GM21367 (cell line): Measurements from ENCODE around the gene ODC1.
"Not testable (repeated sequence)": the region's sequence is repeated elsewhere in the genome, so short reads cannot be mapped to it uniquely, and the experiment has no call there.

ENCODE experiments used
- ATAC-seq: cut with Tn5 transposase; IDR thresholded peaks from one replicate; pipeline ENCODE4 v1.9.1; 2021; ENCODE audit not compliant: unreplicated experiment

The ODC1 gene

DNA sequence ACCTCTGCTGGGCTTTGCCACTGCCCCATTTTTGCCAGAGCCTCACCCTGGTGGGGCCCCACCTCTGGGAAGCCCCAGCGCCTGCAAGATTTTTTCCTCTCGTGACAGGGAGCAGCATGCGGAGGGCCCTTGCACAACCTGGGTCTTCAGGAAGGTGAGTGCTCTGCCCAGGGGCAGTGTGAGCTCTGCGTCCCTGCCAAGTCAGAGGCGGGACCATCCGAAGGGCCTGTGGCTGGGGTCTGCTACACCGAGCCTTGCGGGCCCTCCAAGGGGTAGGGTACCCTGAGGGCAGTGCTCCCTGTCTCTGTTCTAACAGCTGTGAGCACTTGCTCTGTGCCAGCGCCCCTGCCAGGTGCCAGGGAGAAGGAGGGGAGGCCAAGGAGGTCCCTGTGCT is 5.8 kb upstream of the ODC1 start:
- no peak for ATAC-seq

DNA sequence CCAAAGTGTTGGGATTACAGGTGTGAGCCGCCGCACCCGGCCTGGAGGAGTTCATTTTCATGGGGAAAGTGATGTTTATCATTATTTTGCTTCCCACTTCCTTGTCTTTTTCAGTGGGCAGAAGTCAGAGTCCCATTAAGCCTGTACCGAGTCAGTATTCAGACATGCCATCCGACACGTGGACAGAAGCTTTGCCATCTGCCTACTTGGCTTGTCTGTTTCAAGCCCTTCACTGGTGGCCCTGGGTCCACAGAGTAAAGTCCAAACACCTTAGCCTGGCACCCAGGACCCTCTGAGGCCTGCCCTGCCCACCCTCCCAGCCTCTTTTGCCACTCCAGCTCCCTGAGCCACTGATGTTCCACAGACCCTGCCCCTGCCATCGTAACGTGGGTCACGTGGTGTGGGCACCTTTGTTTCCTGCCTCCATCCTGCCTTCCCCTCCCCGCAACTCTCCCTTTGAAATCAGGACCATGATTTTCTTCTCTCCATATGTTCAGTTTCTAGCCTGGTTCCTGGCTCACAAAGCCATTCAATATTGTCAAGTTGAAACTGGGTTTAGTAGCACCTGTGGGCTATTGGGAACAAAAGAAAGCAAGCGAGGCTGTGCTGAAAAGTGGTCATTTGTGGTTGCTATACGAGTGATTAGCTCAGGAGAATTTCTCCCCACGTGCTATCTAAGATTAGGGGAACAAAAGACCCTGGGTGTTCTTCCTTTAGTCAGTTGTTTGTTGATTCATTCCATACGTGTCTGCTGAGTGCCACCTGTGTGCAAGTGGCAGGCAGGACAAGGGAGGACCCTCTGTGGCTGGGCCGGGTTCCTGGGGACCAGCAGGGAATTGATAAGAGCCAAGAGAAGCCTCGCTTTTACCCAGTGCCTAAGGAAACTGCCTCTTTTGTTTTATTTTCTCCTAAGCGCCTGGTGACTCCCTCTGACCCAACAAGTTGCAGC is 5.1 kb upstream of the ODC1 start:
- ATAC-seq, result no peak

DNA sequence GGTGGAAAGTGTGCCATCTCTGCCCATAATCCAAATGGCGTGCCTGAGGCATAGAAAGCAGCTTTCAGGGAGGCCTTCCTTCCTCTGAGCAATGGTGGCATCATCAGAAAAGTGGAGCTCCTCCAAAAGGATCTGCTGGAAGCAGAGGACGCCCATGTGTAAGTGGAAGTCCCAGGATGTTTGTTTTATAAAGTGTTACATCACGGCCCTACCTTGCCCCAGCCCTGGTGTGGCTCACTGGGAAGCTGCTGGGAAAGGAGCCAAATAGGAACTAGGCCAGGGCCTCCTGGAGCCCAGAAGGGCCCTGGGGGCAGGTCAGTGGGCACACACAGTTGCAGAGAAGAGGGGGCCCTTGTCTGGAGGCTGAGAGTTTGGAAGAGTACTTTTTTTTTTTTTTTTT is 4.2 kb upstream of the ODC1 start:
- no peak for ATAC-seq

DNA sequence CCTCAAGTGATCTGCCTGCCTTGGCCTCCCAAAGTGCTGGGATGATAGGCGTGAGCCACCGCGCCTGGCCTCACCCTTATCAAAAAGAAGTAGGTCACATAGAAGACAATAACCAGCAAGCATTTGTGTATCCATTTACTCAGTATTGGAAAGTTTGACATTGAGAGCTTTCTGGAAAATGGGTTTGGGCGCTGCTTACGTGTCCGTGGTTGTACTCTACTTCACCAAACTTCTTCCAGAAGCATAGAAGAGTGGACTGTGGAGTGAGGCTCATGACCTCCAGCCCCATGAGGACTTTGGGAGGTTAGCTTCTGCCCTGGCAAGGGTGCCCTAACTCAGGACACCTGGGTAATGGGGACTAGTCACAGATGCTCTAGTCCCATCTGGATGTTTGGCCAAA is 3.7 kb upstream of the ODC1 start:
- no peak for ATAC-seq

DNA sequence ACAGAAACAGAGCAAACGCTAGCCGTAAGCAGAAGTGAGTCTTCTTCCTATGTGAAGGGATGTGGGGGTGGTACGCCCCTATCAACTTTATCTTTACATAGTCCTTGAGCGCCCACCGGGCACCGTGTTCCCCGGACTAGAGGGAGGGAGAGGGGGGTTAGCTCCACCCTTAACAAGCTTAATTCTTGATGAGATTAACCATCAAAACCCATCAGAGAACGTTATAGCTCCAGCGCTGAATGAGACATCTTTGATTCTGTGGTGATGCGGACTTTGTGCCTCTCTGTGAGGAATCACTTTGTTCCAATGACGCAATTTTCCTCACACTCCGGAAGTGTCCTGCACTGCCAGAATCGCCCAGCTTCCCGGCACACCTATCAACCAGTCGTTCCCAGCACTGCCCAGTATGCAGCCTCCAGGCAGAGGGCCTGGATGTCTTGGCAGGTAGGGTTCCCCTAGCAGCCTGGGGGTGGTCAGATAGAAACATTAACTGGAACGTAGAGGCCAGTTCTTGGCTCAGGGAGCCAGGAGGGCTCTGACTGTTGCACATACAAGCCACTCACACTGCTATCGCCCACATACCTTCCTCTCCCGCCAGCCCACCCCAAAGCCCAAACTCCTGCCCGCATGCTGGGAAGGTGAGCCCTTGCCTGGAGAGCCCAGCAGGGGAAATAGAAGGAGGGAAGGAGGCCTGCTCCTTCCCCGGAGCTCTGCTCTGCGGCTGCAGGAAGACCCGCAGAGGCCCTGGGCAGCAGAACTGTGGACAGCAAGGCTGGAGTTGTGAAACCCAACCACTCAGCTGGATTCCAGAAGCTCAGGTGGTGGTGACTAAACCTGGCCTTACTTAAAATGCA is 1.9 kb upstream of the ODC1 start:
- ATAC-seq, result no peak

DNA sequence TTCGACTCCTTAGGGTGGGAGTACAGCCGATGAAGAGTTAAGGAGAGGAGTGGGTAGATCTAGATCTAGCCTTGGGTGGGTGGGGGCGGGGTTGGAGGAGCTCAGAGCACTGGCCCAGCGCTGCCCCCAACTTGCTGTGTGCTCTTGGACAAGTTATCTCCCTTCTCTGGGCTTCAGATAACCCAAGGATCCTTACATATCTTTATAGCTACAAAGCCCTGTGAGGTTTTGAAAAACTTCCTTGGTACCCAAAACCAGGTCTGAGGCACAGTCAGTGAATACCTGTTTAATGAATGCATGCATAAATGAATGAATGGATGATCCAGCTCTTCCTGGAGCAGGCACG is 1.3 kb upstream of the ODC1 start:
- ATAC-seq, result no peak

DNA sequence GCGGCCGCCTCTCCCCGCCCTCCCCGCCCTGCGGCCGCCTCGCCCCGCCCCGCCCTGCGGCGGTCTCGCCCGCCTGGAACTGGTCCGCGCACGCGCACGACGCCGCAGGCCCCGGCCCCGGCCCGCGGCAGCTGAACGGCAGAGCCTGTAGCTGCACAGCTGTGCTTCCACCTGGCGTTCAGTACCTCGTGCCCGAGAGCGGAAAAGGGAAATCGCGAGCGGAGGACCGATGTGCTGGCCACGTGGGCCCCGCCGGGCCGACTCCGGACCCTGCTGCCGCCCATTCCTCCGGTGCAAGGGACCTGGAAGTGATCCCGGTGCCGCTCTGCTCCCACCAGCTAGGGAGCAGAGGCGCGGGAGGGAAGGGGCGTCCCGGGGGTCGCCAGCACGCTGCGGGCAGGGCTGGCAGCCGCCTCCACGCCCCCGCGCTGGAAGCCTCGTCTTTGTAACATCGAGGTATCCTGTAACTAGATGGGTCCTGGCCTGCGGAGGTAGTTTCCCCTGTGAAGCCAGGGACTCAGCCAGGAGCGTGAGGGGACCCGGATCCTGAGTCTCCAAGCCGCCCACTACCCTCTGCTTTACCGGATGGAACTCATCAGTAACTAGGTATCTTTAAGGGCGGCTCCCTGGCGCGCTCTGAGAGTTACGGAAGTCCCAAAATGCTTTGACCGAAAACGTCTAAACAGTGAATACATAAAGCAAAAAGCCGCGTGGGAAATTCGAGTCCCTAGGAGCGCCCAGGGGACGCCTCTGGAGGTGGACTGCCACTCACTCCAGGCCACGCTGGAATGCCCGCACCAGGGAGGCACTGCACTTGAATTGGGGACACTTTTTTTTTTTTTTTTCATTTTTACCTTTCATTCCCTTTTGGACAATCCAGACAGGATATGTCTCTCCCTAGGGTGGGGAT is 704 bp upstream of the ODC1 start:
- peak; percentile 56 for ATAC-seq

DNA sequence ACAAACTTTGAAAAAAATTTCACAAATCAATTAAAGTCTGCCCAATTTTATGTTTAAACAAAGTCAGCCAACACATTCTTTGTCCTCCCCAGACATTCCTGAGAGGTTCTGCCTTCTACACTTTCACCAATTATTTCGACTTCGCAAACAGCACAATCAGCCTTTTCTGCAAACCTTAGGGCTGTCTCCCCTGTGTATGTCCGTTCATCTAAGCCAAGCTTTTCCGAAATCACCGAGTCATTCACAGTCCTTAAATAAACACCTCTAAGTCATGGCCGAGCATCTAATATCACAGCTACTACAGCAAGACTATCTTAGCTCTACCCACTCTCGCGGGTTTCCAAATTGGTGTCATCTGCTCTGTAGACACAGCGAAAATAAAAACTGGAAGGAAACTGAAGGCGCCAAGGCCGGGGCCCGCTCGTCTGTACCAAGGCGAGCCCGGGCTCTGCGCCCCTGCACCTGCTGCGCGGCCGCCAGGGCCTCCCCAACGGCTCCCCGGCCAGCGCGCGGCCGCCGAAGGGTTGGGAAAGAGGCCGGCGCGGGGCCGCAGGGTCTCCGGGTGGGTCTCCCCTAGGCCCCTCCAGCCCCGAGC is 730 bp downstream of the ODC1 start:
- peak; percentile 23 for ATAC-seq

DNA sequence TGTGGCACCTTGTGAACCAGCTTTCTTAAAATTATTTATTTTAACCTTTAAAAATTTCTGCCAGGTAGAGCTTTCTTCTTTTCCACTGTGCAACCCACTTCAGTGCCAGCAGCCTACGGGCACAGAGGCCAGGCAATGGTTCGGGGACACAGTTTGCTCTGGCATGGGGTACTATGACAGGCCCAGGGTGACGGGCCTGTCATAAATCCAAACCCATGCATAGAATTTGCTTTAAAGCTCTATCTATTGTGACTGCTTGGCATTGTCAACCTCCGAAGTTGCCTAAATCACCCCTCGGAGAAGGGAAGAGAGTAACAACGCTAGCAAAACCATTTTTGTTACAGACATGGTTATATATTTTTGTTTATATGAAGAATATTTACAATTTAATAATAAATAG is 1.5 kb downstream of the ODC1 start:
- ATAC-seq, result no peak

DNA sequence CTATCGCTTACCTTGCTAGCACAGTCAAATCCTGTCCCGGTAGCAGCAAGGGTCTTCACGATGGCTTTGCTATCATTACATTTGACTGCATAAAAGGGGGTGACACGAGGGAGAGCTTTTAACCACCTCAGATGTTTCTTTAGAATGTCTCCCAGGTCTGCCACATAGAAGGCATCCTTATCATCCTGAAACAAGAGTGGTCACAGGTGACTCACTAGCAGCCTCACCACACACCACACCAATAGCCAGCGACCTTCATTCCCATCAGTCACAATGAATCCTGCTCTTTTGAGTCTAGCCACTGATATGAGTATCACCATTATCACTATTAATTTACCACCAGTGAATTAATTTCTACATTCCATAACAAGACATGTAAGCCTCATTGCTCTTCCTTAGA is 3.7 kb downstream of the ODC1 start:
- ATAC-seq, result no peak

DNA sequence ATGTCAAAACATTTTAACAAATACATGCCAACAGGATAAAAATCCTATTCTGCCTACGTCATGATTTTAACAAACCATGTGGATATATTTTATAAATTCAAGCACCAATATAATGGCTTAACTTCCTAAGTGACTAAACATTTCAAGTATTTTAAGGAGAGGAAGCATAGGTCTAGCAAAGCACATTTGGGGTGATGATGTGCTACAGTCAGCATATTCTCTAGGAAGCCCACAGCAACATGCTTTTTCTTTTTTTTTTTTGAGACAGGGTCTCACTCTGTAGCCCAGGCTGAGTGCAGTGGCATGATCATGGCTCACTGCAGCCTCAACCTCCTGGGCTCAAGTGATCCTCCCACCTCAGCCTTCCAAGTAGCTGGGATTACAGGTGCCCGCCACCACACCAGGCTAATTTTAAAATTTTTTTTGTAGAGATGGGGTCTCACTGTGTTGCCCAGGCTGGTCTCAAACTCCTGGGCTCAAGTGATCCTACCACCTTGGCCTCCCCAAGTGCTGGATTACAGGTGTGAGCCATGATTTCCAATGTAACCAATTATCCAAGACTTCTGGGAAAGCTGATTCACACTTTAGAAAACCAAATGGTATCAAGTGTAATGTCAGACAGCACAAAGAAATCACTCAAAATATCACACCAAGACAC is 5.5 kb downstream of the ODC1 start:
- not testable (repeated sequence) for ATAC-seq

DNA sequence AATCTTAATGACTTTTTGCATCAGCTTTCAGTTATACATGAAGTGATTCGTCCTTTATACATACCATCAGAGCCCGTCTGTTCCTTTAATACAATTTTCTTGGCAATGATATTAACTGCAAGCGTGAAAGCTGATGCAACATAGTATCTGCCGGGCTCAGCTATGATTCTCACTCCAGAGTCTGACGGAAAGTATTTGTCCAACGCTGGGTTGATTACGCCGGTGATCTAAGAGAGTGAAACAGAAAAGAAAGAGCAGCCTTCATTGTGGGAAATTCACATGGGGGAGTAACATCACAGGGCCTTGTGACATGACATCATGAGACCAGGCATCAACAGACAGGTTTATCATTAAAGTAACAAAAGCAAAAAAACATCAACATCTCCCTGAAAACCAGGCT is 6.2 kb downstream of the ODC1 start:
- ATAC-seq, result no peak

DNA sequence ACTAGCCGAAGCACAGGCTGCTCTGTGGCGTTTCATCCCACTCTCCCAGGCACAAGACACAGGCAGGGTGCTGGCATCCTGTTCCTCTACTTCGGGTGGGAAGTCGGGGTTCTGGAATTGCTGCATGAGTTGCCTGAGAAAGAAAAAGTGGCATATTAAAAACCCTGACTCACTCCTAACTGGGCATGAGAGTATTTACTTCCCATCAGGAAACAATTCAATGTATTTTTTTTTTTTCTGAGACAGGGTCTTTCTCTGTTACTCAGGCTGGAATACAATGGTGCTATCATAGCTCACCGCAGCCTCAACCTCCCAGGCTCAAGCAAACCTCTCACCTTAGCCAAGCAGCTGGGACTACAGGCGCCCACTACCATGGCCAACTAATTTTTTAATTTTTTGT is 7.4 kb downstream of the ODC1 start:
- ATAC-seq, result no peak

DNA sequence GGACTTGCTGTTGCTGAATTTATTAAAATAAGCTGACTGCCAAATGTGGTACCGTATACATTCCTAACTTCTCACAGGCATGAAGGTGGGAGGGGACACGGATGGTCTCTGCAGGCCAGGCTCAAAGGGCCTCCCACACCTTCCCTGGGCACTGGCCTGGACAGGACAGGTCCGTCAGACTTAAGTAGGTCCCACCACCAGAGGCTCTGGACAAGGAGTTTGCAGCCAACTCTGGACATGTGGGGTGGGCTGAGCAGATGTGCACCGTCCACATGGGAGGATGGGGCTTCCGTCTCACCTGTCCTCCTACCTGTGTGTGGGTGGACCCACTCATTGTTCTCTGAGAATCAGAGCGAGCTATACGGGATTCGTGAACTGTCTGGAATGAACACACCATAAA is 8.2 kb downstream of the ODC1 start:
- ATAC-seq, result no peak

DNA sequence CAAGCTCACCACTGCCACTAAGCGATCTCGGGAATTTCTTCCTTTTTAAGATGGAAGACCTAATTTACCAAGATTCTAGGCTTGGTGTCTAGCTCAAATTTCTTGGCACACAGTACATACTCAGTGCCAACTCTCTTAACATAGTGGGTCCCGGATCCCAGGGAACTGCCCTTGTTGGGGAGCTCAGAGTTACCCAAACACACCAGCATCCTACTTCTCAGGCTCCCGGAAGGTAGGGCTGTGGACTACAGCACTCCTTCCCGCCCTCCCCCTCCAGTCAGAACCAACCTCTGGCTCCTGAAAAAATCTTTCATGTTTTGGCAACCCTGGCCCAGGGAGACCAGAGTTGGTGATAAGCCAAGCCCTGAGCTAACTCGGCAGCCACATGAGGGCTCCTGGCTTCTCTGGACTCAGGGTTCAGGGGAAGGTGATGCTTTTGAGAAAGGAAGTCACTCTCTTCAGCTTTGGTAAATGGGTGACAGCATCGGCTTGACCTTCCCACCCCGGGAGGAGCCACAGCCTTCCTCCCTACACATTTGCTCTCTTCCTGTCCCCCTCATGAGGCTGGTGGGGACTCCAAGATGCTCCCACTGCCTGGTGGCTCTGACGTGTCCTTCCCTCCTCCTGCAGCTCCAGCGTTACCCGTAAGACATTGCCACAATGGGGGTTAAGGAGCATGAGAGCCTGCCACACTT is 8.8 kb downstream of the ODC1 start:
- ATAC-seq, result no peak

DNA sequence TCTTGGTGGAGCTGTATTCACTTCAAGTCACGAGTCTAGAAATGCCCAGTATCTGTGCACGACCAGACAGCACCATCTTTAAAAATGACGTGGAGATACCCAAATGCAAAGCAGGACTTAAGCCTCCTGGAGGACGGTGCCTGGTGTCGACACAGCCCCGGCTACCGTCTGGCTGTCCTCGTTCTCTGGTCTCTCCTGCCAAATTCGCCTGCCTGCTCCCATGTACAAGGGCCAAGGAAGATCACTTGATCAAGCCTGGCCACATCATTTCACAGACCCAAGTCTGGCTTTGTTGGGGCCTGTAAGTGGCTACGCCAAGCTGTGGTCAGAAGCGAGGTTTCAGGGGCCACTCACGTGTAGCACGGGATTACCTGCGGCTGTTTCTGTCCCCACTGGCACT is 9.4 kb downstream of the ODC1 start:
- no peak for ATAC-seq

DNA sequence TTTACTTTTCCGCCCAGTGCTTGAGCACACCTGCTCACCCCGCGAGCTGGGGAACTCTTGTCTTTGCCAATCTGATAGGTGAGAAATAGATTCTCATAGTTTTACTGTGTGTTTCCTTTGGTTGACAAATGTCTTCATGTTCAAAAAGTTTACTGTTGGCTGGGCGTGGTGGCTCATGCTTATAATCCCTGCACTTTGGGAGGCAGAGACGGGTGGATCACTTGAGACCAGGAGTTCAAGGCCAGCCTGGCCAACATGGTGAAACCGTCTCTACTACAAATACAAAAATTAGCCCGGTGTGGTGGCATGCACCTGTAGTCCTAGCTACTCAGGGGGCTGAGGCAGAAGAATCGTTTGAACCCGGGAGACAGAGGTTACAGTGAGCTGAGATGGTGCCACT is 10.3 kb downstream of the ODC1 start:
- ATAC-seq, result no peak

DNA sequence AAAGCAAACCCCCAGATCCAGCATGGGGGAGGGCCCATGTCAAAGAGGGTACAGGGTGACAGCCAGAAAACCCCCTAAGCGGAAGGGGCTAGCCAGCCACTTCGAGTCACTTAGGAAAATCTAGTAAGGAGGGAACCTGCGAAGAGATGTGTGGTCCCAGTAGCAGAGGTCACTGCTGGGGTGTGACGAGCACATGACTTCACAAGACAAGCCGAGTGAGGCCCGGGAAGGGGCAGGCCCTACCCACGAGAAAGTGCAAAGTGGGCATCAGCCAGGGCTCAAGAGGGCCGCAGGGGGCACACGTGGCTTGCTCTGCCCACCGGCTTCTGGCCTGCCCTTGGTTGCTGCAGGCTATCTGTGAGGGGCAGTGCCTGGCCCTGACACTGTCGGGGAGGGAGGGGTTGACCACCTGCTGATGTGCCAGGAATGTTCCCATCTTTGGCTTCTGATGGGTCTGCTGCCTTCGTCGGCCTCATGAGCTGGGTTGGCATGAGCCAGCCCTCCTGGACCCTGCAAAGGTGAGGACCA is 11.5 kb downstream of the ODC1 start:
- ATAC-seq, result no peak

DNA sequence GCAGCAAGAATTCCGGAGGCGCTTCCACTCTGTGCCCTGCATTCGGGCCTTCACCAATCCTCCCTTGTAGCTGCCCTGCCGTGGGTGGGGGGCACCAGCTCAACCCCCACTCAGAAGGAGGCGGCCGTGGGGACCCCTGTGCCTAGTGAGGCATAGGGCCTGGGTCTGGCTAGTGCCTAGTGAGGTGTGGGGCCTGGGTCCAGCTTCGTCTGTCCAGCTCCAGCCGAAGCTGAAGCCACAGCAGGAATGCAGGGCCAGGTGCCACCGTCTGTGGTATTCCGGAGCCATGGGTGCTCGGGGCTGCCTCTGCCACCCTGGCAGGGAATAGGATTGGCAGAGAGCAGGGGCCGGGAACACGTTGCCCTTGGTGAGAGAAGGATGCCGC is 12.3 kb downstream of the ODC1 start:
- no peak for ATAC-seq
